GM12891 (cell line): ENCODE measurements around the gene TRIAP1.

Experiments used
- PAX5 ChIP-seq: IDR thresholded peaks from 2 replicates; pipeline ENCODE4 v1.6.1; 2011; ENCODE audit warnings: low read length, moderate library complexity, mild to moderate bottlenecking; ENCODE audit not compliant: insufficient read depth, severe bottlenecking
- POLR2A ChIP-seq: IDR thresholded peaks from 2 replicates; pipeline ENCODE4 v1.6.1; 2011; ENCODE audit warnings: low read depth, low read length, control low read depth
- POLR2AphosphoS5 ChIP-seq: IDR thresholded peaks from 2 replicates; pipeline ENCODE4 v1.6.1; 2011; ENCODE audit warnings: low read depth, low read length, control low read depth
- POU2F2 ChIP-seq: IDR thresholded peaks from 2 replicates; pipeline ENCODE4 v1.6.1; 2011; ENCODE audit warnings: low read depth, mild to moderate bottlenecking, control low read depth, low read length, moderate library complexity
- TAF1 ChIP-seq: IDR thresholded peaks from 2 replicates; pipeline ENCODE4 v1.6.1; 2011; ENCODE audit warnings: low read depth, low read length, control low read depth

DNA sequence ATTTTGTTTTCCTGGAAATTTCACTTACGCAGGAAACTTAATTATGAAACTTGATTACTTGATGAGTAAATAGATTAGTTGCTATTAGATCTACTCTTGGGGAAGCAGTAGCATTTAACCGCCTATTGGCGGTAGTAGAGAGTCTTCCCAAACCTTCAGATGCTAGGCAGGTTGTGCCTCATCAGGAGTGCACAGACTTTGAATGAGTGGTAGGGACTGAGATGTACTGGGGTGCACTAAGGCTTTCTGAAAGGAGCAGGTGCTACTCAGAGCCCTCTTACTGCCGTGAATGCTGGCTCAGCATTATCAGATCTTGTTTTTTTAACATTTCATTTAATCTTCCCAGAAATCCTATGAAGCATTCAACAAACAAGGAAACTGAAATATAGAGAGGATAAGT lies 7.8 kb upstream of the TRIAP1 start:
- TF ChIP-seq TAF1 (no peak), POLR2A (no peak), POLR2AphosphoS5 (no peak), POU2F2 (no peak), PAX5 (no peak)
